ENCODE results near the gene CFHR5.
A peak's percentile ranks its signal among the peaks of the same experiment; 100 is the strongest.
"Not testable (repeated sequence)": the region's sequence is repeated elsewhere in the genome, so short reads cannot be mapped to it uniquely, and the experiment has no call there.

Gene CFHR5

DNA sequence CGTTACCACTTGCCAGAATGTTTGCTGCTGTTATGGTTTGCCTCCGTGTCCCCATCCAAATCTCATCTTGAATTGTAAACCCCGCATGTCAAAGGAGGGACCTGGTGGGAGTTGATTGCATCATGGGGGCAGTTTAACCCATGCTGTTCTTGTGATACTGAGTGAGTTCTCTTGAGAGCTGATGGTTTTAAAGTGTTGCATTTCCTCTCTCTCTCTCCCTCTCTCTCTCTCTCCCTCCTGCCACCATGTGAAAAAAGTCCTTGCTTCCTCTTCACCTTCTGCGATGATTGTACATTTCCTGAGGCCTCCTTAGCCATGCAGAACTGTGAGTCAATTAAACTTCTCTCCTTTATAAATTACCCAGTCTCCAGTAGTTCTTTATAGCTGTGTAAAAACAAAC is 44.4 kb downstream of the CFHR5 start:
- TF ChIP-seq CTCF (IDR thresholded peaks at IDR 0.05; ENCODE audit: insufficient read depth, missing control alignments) = no peak
- FAIRE-seq (no peak), DNase-seq (ENCODE audit: insufficient read length, low spot score) (no peak)

DNA sequence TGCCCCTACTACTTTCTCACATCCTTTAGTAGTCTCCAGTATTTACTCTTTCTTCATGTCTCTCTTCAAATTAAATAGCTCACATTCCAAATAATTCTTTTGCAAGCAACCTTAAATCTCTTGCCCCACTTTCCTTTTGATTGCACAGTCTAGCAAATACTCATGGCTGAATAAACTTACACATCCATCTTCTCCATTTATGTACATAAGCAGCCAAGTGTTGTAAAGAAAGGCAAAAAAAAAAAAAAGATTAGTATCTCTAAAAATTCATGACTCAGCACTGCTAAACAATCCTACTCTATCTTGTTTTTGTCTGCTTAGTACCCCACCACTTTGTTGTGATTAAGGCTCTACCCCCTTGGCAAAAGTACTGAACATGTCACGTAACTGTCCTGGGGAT is 47.1 kb downstream of the CFHR5 start:
- FAIRE-seq (no peak), DNase-seq (ENCODE audit: insufficient read length, low spot score) (no peak)
- TF ChIP-seq CTCF (IDR thresholded peaks at IDR 0.05; ENCODE audit: insufficient read depth, missing control alignments) = no peak

DNA sequence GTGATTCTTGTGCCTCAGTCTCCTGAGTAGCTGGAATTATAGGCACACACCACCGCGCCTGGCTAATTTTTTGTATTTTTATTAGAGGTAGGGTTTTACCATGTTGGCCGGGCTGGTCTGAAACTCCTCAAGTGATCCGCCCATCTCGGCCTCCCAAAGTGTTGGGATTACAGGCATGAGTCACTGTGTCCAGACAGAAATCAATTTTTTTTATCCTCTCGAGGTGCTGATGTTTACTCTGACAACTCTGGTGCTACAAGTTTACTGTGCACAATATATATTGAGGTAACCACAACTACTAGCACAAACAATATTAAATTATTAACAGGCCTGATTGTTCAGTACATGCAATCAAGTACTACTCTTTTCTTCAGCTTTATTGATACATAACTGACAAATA is 50.0 kb downstream of the CFHR5 start:
- no peak for DNase-seq (ENCODE audit: insufficient read length, low spot score)
- no peak for TF ChIP-seq CTCF (IDR thresholded peaks at IDR 0.05; ENCODE audit: insufficient read depth, missing control alignments)
- FAIRE-seq = no peak

DNA sequence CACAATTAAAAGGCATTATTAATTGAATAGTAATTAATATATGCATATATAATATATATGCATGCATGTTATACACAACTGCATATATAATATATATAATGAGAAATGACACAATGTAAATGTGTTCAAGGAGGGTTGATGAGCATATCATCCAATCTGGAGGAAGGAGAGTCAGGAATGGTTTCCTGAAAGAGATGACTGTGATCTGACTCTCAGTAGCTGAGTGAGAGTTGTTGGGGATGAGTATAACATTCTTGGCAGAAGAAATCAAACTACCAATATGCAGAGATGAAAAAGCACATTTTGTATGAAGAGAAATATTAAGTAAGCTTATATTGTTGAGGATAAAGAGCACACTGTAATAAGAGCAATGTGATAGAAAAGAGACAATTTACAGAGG is 52.4 kb downstream of the CFHR5 start:
- TF ChIP-seq CTCF (IDR thresholded peaks at IDR 0.05; ENCODE audit: insufficient read depth, missing control alignments) = no peak
- FAIRE-seq (no peak), DNase-seq (ENCODE audit: insufficient read length, low spot score) (no peak)

GRCh38 chr1:197034631-197035339 is 57.4 kb downstream of the CFHR5 start:
- not testable (repeated sequence) for FAIRE-seq; DNase-seq (ENCODE audit: insufficient read length, low spot score)

DNA sequence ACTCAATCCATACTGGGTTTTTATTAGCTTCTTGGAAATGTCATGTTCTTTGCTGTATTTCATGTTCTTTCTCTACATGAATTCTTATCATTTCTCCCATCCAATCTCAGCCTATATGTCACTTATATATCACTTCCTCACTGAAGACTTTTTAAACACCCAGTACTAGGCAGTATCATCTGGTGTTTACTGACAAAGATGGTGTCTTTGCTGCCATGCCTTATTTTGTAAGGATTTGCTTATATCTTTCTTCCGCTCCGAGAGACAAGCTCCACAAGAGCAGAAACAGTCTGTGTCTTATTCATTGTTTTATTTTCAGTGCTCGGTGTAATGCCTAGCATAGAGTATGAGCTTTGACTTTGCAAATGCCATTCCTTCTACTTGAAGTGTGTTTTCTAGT is 59.5 kb downstream of the CFHR5 start:
- DNase-seq (ENCODE audit: insufficient read length, low spot score) = no peak
- peak; percentile 41 for FAIRE-seq
- TF ChIP-seq CTCF (IDR thresholded peaks at IDR 0.05; ENCODE audit: insufficient read depth, missing control alignments) = no peak

DNA sequence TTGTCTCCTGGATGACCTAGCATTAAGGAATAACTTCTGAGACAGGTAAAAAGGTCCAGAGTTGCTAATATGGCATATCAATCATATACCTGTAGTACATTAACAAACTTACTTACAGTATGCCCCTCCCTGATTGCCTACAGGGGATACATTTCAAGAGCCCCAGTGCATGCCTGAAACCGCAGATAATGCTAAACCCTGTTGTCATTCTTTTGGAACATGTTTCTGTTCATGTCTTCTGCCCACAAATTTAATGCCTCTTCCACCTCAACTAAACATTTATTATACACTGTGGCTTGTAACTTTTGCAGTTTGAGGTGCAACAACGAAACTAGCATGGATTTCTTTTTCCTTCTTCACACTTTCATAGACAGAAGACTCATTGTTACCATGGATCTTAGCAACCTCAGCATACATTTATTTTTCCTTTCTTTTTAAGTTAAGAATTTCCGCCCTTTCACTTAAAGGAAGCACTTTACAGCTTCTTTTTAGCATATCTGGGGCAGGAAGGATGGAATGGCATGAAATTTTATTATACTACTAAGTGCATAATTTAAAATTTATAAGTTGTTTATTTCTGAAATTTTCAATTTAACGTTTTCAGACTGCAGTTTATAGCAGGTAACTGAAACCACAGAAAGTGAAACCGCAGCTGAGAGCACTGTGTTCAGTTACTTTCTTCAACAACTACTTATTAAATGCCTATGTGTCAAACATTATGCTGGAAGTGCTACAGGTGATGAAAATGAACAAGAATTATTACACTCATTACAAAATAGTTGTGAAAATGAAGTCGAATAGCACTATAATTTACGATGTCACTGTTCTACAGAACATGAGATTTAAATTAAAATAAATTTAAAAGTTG is 64.4 kb downstream of the CFHR5 start:
- peak; percentile 25 for FAIRE-seq
- TF ChIP-seq CTCF (IDR thresholded peaks at IDR 0.05; ENCODE audit: insufficient read depth, missing control alignments) = no peak
- no peak for DNase-seq (ENCODE audit: insufficient read length, low spot score)
